Ovary (tissue), 9 donors: ENCODE measurements around the gene CRAMP1. TPM values are rescaled to one million over a fixed set of nuclear protein-coding genes. Genes with fewer than 3 reads are reported as not detected.

Source experiments
- DNase-seq, 5 donors: peaks; one replicate each; pipeline ENCODE4 v3.0.0-alpha.2; 2019 to 2020
- H3K27ac ChIP-seq, 2 donors: fragments of 200-600 bp; one replicate each; pipeline versions ENCODE4 v1.5.1 to v1.8.0; 2019 to 2022
- H3K27me3 ChIP-seq: fragments of 200-600 bp; one replicate; pipeline ENCODE4 v1.8.0; 2022
- H3K36me3 ChIP-seq: fragments of 200-600 bp; sonication (generic); one replicate; pipeline ENCODE4 v1.5.1; 2019
- H3K4me1 ChIP-seq: one replicate; pipeline ENCODE4 v1.8.1; 2013; ENCODE audit warnings: mild to moderate bottlenecking, moderate library complexity; ENCODE audit not compliant: insufficient read depth
- H3K4me3 ChIP-seq: fragments of 200-600 bp; sonication (generic); one replicate; pipeline ENCODE4 v1.5.1; 2017
- H3K9me3 ChIP-seq, 2 donors: fragments of 200-600 bp in 1 of 2; sonication (generic) in 1 of 2; one replicate each; pipeline versions ENCODE4 v1.5.1 to v1.8.1; 2013 to 2019; ENCODE audit warnings: mild to moderate bottlenecking in 1 of 2, moderate library complexity in 1 of 2
- CTCF ChIP-seq, 3 donors: fragments of 450-650 bp in 2 of 3; fragments of 200-600 bp in 1 of 3; IDR thresholded peaks; one replicate each; pipeline versions ENCODE4 v1.5.1 to v1.8.0; 2016 to 2022; ENCODE audit warnings: antibody characterized with exemption in 3 of 3, mild to moderate bottlenecking in 1 of 3
- EP300 ChIP-seq: sonication (generic); formaldehyde crosslinking; IDR thresholded peaks from one replicate; pipeline ENCODE4 v1.6.1; 2017; ENCODE audit warnings: antibody characterized with exemption
- POLR2A ChIP-seq: fragments of 450-650 bp; IDR thresholded peaks from one replicate; pipeline ENCODE4 v1.6.1; 2017; ENCODE audit warnings: antibody characterized with exemption, mild to moderate bottlenecking, moderate library complexity
- WGBS, 3 donors: extraction: QIAGEN DNeasy Blood & Tissue Kit in 1 of 3; methylation state at CpG; one replicate each; pipeline versions ENCODE4 v1.1.5 to v1.1.7; 2013 to 2017; 5-methylcytosine and 5-hydroxymethylcytosine counted together
- intact Hi-C, 4 donors: fragments of 100-400 bp; cut with DNase I; formaldehyde crosslinking; loops; one replicate each; pipeline versions ENCODE4 v1.11.0 to v1.15.1; 2022 to 2023
- polyA plus RNA-seq, 2 donors: library from polyadenylated mRNA; stranded (reverse); fragments of 200-250 nt in 1 of 2; fragments of 350-450 nt in 1 of 2; fragmentation: Illumina TruSeq in 1 of 2; extraction: RNeasy Lipid Tissue Mini Kit (QIAGEN cat#74804) in 1 of 2; gene quantifications; one replicate each; pipeline ENCODE4 v1.2.3, GENCODE V29; 2013 to 2014
- total RNA-seq, 7 donors: library from RNA; depleted of rRNA in 2 of 7; stranded (reverse); fragments of >200 nt in 2 of 7; fragmentation: NEBNext Ultra II Directional in 3 of 7; extraction: Animal tissue kit (Norgen Biotek cat#: 25700) in 3 of 7; gene quantifications; one replicate each; pipeline versions ENCODE4 v1.1.0 to v1.2.4, GENCODE V29; 2016 to 2023
- donor health status: DM: no; HTN: no; CAD: no; lungs with moderate emphysema.
- donor health status: DM: no; HTN: no; CAD: no.
- donor health status: Bipolar disorder and iron deficiency.
- donor health status: DM: yes; HTN: yes; CAD: no.
- donor health status: DM: no; HTN: no; CAD: no.
- donor health status: DM: yes; HTN: yes; CAD: no.

The CRAMP1 gene
- total and polyA plus RNA-seq, 9 donors = 6.9 to 21.0 (median 17.4) TPM

GRCh38 chr16:1602285-1602684, 9.9 kb upstream of the CRAMP1 start:
- no peak for TF ChIP-seq POLR2A
- no peak for TF ChIP-seq CTCF (IDR thresholded peaks at IDR 0.05)
- no peak for TF ChIP-seq EP300
- Histone ChIP-seq H3K27ac (no peak overlapping the region), H3K27me3 (no peaks in the 10 kb centered on the region), H3K4me3 (no peak overlapping the region), H3K36me3 (no peaks in the 10 kb centered on the region), H3K4me1 (no peaks in the 10 kb centered on the region), H3K9me3 (no peaks in the 10 kb centered on the region)
- 79 to 90% (median 84%) methylated on average over 20 of the region's 20 CpGs for WGBS, 3 donors
- intact Hi-C loops = no loop called here
- DNase-seq = no peak

- no peaks in the 10 kb centered on the region for H3K36me3 ChIP-seq
- H3K27me3 ChIP-seq = no peaks in the 10 kb centered on the region
- WGBS, 3 donors = 86 to 93% (median 89%) methylated on average over 10 of the region's 10 CpGs
- H3K27ac ChIP-seq = no peak overlapping the region
- H3K4me3 ChIP-seq = no peak overlapping the region
- H3K9me3 ChIP-seq = no peaks in the 10 kb centered on the region
- intact Hi-C loops = no loop called here
- no peak for DNase-seq
- TF ChIP-seq CTCF (IDR thresholded peaks at IDR 0.05) (no peak), POLR2A (no peak), EP300 (no peak)
- peaks cover 7% of the 10 kb centered on the region for H3K4me1 ChIP-seq
These were observed 5.4 kb upstream of the CRAMP1 start for GRCh38 chr16:1606774-1607173.

GRCh38 chr16:1607971-1608370, 4.2 kb upstream of the CRAMP1 start:
- TF ChIP-seq POLR2A (no peak), CTCF (IDR thresholded peaks at IDR 0.05) (no peak), EP300 (no peak)
- WGBS, 3 donors = 90 to 93% (median 92%) methylated on average over 6 of the region's 6 CpGs
- no peak for DNase-seq
- H3K4me3 ChIP-seq = no peak overlapping the region
- H3K9me3 ChIP-seq = no peaks in the 10 kb centered on the region
- H3K27ac ChIP-seq = no peak overlapping the region
- intact Hi-C loops = no loop called here
- H3K36me3 ChIP-seq = no peaks in the 10 kb centered on the region
- peaks cover 7% of the 10 kb centered on the region for H3K4me1 ChIP-seq
- H3K27me3 ChIP-seq = no peaks in the 10 kb centered on the region

- Histone ChIP-seq H3K4me1 (peaks cover 13% of the 10 kb centered on the region), H3K27me3 (no peaks in the 10 kb centered on the region), H3K36me3 (no peaks in the 10 kb centered on the region), H3K27ac (peak overlapping the region; percentile 24 to 67), H3K4me3 (peak overlapping the region; percentile 57), H3K9me3 (no peaks in the 10 kb centered on the region)
- no peak for TF ChIP-seq EP300
- no peak for TF ChIP-seq POLR2A
- TF ChIP-seq CTCF (IDR thresholded peaks at IDR 0.05) = no peak
- intact Hi-C loops = loop anchor here in 2 of 4 donors (5.0 to 10.0 kb wide), 2 partner anchors 95 to 97 kb away; partner anchors contain the start of gene MAPK8IP3 (in 2 of the 2)
- DNase-seq = peak; percentile 84 to 96 (median 90)
- WGBS, 3 donors = 0 to 1% (median 1%) methylated on average over 59 to 90 of the region's 90 CpGs
These were observed 1.9 kb upstream of the CRAMP1 start for GRCh38 chr16:1610071-1610898.
